Fibroblast of the aortic adventitia (primary cell): ENCODE results near the gene SPTBN2. TPM values are rescaled to one million over a fixed set of nuclear protein-coding genes. Genes with fewer than 3 reads are reported as not detected.
A peak's percentile ranks its signal among the peaks of the same experiment; 100 is the strongest.

Experiments used
- DNase-seq: peaks from one replicate; pipeline ENCODE4 v3.0.0-alpha.2; 2010; ENCODE audit warnings: low read depth
- H3K4me3 ChIP-seq: 2 replicates; pipeline ENCODE4 v1.5.1; 2011; ENCODE audit warnings: low read depth, mild to moderate bottlenecking, control low read depth, low read length, moderate library complexity
- CTCF ChIP-seq: IDR thresholded peaks from 2 replicates; pipeline ENCODE4 v1.5.1; 2011; ENCODE audit warnings: mild to moderate bottlenecking, low read length, control low read depth, inconsistent platforms; ENCODE audit not compliant: insufficient read depth
- total RNA-seq: library from RNA; depleted of rRNA; stranded (reverse); fragments of >200 nt; gene quantifications from 2 replicates; pipeline ENCODE4 v1.2.3, GENCODE V29; 2012; ENCODE audit warnings: low replicate concordance

The SPTBN2 gene
- total RNA-seq, 1 donor: 0.27 TPM

DNA sequence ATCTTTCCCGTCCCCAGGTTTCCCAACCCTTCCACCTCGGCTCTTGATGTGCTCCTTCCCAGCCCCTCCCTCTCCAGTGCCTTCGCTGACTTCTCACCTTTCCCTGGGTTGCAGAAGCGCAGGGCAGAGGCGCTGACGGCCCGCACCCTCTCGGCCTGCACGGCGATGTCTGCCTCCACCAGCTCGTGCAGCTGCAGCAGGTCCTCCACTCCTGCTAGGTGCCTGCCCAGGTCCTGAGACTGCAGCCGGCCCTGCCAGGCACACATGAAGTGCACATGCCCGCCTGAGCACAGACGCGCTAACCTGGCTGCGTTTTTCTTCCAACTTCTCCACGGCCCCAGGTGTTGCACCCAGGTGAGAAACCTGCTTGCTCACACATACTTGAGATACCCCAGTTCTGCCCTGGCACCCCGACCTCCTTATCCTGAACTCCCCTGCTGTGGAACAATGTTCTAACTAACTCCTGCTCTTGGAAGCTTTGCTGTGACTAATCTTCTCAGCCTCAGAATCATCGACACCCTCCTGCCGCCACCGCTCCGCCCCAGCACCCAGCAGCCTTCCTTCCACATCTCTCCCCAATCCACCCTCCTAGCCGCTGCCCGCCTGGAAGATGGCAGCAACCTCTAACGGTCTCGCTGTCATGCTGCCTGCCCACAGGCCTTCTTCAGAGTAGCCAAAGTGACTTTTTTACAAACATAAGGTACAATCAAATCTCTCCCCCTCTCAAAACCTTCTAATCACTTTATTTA lies 23.3 kb downstream of the SPTBN2 start:
- TF ChIP-seq CTCF: no peak
- no peak for DNase-seq
- H3K4me3 ChIP-seq: no peak overlapping the region

- no peak for DNase-seq
- no peak for TF ChIP-seq CTCF
- no peak overlapping the region for H3K4me3 ChIP-seq
These were observed 24.2 kb downstream of the SPTBN2 start for GRCh38 chr11:66704659-66705360.

GRCh38 chr11:66701432-66702240 lies 27.4 kb downstream of the SPTBN2 start:
- peak; percentile 4 for DNase-seq
- H3K4me3 ChIP-seq: no peak overlapping the region
- TF ChIP-seq CTCF: no peak

DNA sequence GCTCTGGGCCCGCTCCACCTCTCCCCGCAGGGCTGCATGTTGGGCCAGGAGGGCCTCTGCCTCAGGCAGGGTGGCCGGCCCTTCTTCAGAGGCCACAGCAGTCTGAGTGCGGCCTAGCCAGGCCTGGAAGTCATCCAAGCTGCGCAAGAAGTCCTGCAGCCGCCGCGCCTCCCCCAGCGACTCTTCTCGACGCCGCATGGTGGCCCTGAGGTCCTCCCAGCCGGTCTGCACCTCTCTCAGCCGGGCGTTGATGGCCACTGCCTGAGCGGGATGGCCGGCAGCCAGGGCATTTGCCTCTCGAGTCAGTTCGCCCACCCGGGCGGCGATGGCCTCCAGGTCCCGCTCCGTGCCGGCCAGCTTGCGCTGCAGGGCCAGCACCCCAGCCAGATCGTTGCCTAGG lies 28.3 kb downstream of the SPTBN2 start:
- H3K4me3 ChIP-seq: no peak overlapping the region
- DNase-seq: no peak
- TF ChIP-seq CTCF: no peak

GRCh38 chr11:66700337-66700736 lies 28.7 kb downstream of the SPTBN2 start:
- no peak for DNase-seq

More at GRCh38 chr11:66700337-66700736, 28.7 kb downstream of the SPTBN2 start:
- H3K4me3 ChIP-seq: no peak overlapping the region
- TF ChIP-seq CTCF: no peak
